A549 (cell line): Measurements from ENCODE around the gene CADM1. TPM values are rescaled to one million over a fixed set of nuclear protein-coding genes. Genes with fewer than 3 reads are reported as not detected.

ENCODE experiments used
- ATAC-seq, 2 experiments: fragments of 200-7000 bp in 1 of 2; fragments of >200 bp in 1 of 2; cut with Nextera tagmentation in 1 of 2; cut with Tn5 transposase in 1 of 2; 3 replicates each; pipeline versions ENCODE4 v1.8.0 to v1.9.1; 2018 to 2020; ENCODE audit warnings: mild to moderate bottlenecking in 1 of 2, moderate library complexity in 1 of 2
- CTCF ChIA-PET: fragments of 300-600 bp; sonication (Branson Sonifier 250); formaldehyde crosslinking; extraction: SDS; loops from one replicate; lab custom pipeline; 2021; ENCODE audit warnings: antibody characterized with exemption, inconsistent platforms; lab: Yijun Ruan, JAX
- POLR2A ChIA-PET: fragments of 350-600 bp; formaldehyde crosslinking; extraction: SDS; loops from one replicate; lab custom pipeline; 2021; ENCODE audit warnings: antibody characterized with exemption, inconsistent platforms; lab: Yijun Ruan, JAX
- DNase-seq, 2 experiments: peaks; one replicate each; pipeline versions ENCODE4 v3.0.0 to v3.0.0-alpha.2; 2011 to 2016; ENCODE audit warnings: low read depth in 1 of 2, low spot score in 1 of 2
- FAIRE-seq: peaks from 2 replicates; lab custom pipeline; 2011; peaks lifted over from hg19 to GRCh38; lab: Jason Lieb, UNC
- H3K27ac ChIP-seq, 2 experiments: fragments of >200 bp; sonication (Bioruptor Twin); formaldehyde crosslinking; 3 replicates each; pipeline ENCODE4 v1.5.1; 2016 to 2017
- H3K4me1 ChIP-seq: fragments of >200 bp; sonication (Bioruptor Twin); formaldehyde crosslinking; 3 replicates; pipeline ENCODE4 v1.6.1; 2016
- H3K4me2 ChIP-seq: fragments of >200 bp; sonication (Bioruptor Twin); formaldehyde crosslinking; 3 replicates; pipeline ENCODE4 v1.6.1; 2016
- H3K4me3 ChIP-seq: fragments of >200 bp; sonication (Bioruptor Twin); formaldehyde crosslinking; 3 replicates; pipeline ENCODE4 v1.5.1; 2016
- H3K9me3 ChIP-seq: fragments of >200 bp; sonication (Bioruptor Twin); formaldehyde crosslinking; 3 replicates; pipeline ENCODE4 v1.6.1; 2016
- CHD2 ChIP-seq: fragments of 150-350 bp; IDR thresholded peaks from 2 replicates; pipeline ENCODE4 v1.6.1; 2014; ENCODE audit warnings: low read length; ENCODE audit not compliant: partially characterized antibody
- ESRRA ChIP-seq: fragments of 150-350 bp; IDR thresholded peaks from 2 replicates; pipeline ENCODE4 v1.6.1; 2014; ENCODE audit warnings: mild to moderate bottlenecking, low read length, borderline replicate concordance
- FOSL2 ChIP-seq, 2 experiments: fragments of 450-650 bp in 1 of 2; fragments of >200 bp in 1 of 2; sonication (Bioruptor Twin) in 1 of 2; formaldehyde crosslinking; IDR thresholded peaks; 2 replicates each; pipeline versions ENCODE4 v1.5.0 to v1.6.1; 2016 to 2020; ENCODE audit warnings: mild to moderate bottlenecking in 1 of 2, moderate library complexity in 1 of 2
- GATA3 ChIP-seq: IDR thresholded peaks from 2 replicates; pipeline ENCODE4 v1.6.1; 2012; ENCODE audit warnings: borderline replicate concordance
- HOXB13 ChIP-seq: fragments of 250-450 bp; sonication (Bioruptor Pico); IDR thresholded peaks from 2 replicates; pipeline ENCODE4 v1.5.0; 2020; ENCODE audit warnings: low read depth, mild to moderate bottlenecking, moderate library complexity
- KDM5A ChIP-seq: fragments of 200-600 bp; sonication (generic); IDR thresholded peaks from 2 replicates; pipeline ENCODE4 v1.6.1; 2016; ENCODE audit warnings: antibody characterized with exemption, mild to moderate bottlenecking
- MYC ChIP-seq: IDR thresholded peaks from 2 replicates; pipeline ENCODE4 v1.6.1; 2012; ENCODE audit warnings: mild to moderate bottlenecking, inconsistent platforms, low read length, improper control_type of control experiment, borderline replicate concordance
- PHF8 ChIP-seq: fragments of 200-600 bp; sonication (generic); IDR thresholded peaks from 2 replicates; pipeline ENCODE4 v1.6.1; 2016; ENCODE audit warnings: low read depth, mild to moderate bottlenecking, antibody characterized with exemption, moderate library complexity, borderline replicate concordance
- ZFP36 ChIP-seq: fragments of 450-650 bp; IDR thresholded peaks from 2 replicates; pipeline ENCODE4 v1.6.1; 2014; ENCODE audit warnings: borderline replicate concordance; ENCODE audit not compliant: partially characterized antibody
- ZSCAN20 ChIP-seq: fragments of 250-450 bp; sonication (Bioruptor Pico); IDR thresholded peaks from 2 replicates; pipeline ENCODE4 v1.8.0; 2022; ENCODE audit warnings: mild to moderate bottlenecking, moderate library complexity
- WGBS: methylation state at CpG from one replicate; pipeline ENCODE4 v1.1.6; 2017; ENCODE audit errors: missing lambda C conversion rate; 5-methylcytosine and 5-hydroxymethylcytosine counted together
- polyA plus RNA-seq, 4 experiments: library from polyadenylated mRNA; depleted of rRNA in 3 of 4; stranded (reverse); fragments of >200 nt; fragmentation: RNase III in 1 of 4; extraction: RNeasy Plus Mini Kit Qiagen cat#74134 plus additional on column Dnase treatment in 1 of 4; gene quantifications; 2 replicates in 3 of 4; 3 replicates in 1 of 4; pipeline ENCODE4 v1.2.3, GENCODE V29; 2011 to 2017
- TF ChIP-seq, protein P1 (sequence below): fragments of 200-600 bp; sonication (generic); IDR thresholded peaks from 2 replicates; pipeline ENCODE4 v1.6.1; 2016; ENCODE audit warnings: antibody characterized with exemption, mild to moderate bottlenecking, moderate library complexity
- TF ChIP-seq, protein P2 (sequence below): fragments of 250-450 bp; sonication (Bioruptor Pico); IDR thresholded peaks from 2 replicates; pipeline ENCODE4 v1.5.0; 2021; ENCODE audit warnings: mild to moderate bottlenecking, moderate library complexity, borderline replicate concordance
- TF ChIP-seq, protein P3 (sequence below): IDR thresholded peaks from 2 replicates; pipeline ENCODE4 v1.6.1; 2012

CADM1 gene
- polyA plus RNA-seq, 2 of the 4 experiments (the other 2 are of a cell fraction), result 33.4 to 36.7 TPM

DNA sequence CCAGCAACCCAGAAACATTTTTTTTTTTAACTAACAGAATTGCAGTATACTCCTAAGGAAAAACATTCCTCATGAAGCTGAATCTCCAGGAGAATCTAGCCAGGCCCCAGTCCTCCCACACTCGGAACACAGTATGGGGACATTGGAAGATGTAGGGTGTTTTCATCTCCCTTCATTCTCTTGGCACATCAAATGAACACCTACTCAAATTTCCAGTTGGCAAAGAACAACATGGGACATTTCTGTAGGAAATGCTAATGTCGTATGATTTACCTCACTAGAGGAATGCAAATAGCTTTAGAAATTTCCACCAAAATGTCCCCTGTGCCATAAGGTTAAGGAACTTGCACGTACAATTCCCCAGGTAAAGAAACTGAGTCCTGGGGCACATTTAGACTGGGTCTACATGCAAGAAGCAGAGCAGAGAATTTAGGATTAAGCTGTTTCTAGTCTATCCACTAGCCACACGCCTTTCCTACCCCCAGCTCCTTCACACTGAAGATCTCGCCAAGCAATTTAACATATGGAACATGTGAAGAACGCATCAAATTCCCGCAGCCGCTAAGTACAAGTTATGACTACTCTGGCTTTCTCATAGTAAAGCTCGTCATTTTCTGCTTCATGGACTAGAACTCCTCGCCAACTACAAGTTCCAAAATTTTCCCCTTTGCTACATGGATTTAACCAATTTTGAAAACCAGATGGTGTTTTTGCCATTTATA lies 2.9 kb upstream of the CADM1 start (continued):
- TF ChIP-seq, protein P1, sequence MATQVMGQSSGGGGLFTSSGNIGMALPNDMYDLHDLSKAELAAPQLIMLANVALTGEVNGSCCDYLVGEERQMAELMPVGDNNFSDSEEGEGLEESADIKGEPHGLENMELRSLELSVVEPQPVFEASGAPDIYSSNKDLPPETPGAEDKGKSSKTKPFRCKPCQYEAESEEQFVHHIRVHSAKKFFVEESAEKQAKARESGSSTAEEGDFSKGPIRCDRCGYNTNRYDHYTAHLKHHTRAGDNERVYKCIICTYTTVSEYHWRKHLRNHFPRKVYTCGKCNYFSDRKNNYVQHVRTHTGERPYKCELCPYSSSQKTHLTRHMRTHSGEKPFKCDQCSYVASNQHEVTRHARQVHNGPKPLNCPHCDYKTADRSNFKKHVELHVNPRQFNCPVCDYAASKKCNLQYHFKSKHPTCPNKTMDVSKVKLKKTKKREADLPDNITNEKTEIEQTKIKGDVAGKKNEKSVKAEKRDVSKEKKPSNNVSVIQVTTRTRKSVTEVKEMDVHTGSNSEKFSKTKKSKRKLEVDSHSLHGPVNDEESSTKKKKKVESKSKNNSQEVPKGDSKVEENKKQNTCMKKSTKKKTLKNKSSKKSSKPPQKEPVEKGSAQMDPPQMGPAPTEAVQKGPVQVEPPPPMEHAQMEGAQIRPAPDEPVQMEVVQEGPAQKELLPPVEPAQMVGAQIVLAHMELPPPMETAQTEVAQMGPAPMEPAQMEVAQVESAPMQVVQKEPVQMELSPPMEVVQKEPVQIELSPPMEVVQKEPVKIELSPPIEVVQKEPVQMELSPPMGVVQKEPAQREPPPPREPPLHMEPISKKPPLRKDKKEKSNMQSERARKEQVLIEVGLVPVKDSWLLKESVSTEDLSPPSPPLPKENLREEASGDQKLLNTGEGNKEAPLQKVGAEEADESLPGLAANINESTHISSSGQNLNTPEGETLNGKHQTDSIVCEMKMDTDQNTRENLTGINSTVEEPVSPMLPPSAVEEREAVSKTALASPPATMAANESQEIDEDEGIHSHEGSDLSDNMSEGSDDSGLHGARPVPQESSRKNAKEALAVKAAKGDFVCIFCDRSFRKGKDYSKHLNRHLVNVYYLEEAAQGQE, result no peak
- TF ChIP-seq ZSCAN20 (CRISPR knock-in tag) (no peak), ESRRA (no peak), HOXB13 (CRISPR knock-in tag) (no peak), GATA3 (no peak), PHF8 (no peak), ZFP36 (no peak)
- TF ChIP-seq, protein P2, sequence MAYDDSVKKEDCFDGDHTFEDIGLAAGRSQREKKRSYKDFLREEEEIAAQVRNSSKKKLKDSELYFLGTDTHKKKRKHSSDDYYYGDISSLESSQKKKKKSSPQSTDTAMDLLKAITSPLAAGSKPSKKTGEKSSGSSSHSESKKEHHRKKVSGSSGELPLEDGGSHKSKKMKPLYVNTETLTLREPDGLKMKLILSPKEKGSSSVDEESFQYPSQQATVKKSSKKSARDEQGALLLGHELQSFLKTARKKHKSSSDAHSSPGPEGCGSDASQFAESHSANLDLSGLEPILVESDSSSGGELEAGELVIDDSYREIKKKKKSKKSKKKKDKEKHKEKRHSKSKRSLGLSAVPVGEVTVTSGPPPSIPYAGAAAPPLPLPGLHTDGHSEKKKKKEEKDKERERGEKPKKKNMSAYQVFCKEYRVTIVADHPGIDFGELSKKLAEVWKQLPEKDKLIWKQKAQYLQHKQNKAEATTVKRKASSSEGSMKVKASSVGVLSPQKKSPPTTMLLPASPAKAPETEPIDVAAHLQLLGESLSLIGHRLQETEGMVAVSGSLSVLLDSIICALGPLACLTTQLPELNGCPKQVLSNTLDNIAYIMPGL, result no peak
- TF ChIP-seq, all 56 proteins: peak for 0

DNA sequence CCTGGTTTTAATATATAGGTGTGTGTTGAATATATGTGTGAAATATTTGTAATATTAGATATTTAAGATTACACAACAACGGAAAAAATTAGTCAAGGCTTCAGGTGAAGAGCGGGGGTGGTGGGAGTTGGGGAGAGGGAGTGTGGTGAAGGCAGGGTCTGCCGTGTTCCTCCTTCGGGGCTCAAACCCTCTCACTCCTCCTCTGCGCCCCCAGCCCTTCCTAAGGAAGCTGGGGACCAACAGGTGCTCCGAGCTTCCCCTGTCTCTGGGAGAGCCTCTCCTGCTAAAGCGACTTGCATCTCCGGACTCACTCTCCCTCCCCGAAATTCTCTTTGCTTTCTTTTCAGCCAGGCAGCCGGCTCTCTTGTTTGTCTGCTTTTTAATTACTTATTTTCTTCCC lies 960 bp upstream of the CADM1 start:
- peak overlapping the region; percentile 88 for H3K4me2 ChIP-seq
- H3K4me3 ChIP-seq, result peak overlapping the region; percentile 92
- CTCF ChIA-PET, result interaction anchor here (0.6 to 2.0 kb wide), 9 partner anchors 10 to 299 kb away, joined by 3 to 14 read pairs (median 3); no protein-coding TSS in a partner anchor
- H3K4me1 ChIP-seq, result peaks cover 12% of the 10 kb centered on the region; the same call in 2 of the 3 replicates
- FAIRE-seq (no peak), ATAC-seq (no peak)
- TF ChIP-seq, protein P2, result no peak
- TF ChIP-seq KDM5A (no peak), CHD2 (no peak)
- TF ChIP-seq, all 56 proteins: peak for 0
- WGBS, result 3% methylated on average over 10 of the region's 10 CpGs
- Histone ChIP-seq H3K27ac (peak overlapping the region; percentile 78 to 89), H3K9me3 (no peaks in the 10 kb centered on the region)
- POLR2A ChIA-PET, result interaction anchor here (1.1 kb wide), 1 partner anchor 16 kb away, joined by 10 read pairs; no protein-coding TSS in a partner anchor
- peak in 1 of 2 experiments; percentile 7 for DNase-seq

DNA sequence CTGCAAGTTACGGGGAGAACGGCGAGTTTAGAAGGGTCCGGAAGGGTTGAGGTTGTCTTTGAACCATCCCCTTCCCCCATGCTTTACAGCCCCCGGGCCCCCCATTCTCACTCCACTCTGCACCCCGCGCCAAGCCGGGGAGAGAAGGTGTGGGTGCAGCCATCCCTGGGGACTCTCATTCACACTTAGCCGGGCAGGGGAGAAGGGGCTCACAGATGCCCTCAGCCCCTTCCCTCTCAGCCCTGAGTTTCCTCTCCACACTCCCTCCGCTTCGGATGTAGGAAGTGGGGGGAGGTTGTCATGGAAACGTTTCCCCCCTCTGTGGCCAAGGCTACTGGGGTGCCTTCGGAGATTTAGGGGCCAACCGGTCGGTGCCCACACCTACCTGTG lies 334 bp downstream of the CADM1 start:
- peak overlapping the region; percentile 92 for H3K4me3 ChIP-seq
- TF ChIP-seq MYC (peak; percentile 3; the same call in 1 of the 2 replicates), FOSL2 (IDR thresholded peaks at IDR 0.05) (no peak), FOSL2 (CRISPR knock-in tag; IDR thresholded peaks at IDR 0.05) (no peak)
- TF ChIP-seq, protein P3, sequence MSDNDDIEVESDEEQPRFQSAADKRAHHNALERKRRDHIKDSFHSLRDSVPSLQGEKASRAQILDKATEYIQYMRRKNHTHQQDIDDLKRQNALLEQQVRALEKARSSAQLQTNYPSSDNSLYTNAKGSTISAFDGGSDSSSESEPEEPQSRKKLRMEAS, result no peak
- TF ChIP-seq, all 56 proteins: peak for 1
- Histone ChIP-seq H3K27ac (peak overlapping the region; percentile 86 to 95), H3K4me1 (peaks cover 18% of the 10 kb centered on the region; the same call in 2 of the 3 replicates), H3K9me3 (no peaks in the 10 kb centered on the region), H3K4me2 (peak overlapping the region; percentile 94)
- WGBS, result 0% methylated on average over 4 of the region's 15 CpGs
- ChIA-PET POLR2A (interaction anchor here (0.6 to 1.1 kb wide), 3 partner anchors 15 to 1629 kb away, joined by 3 to 10 read pairs (median 3); partner anchors contain the start of gene USP28), CTCF (interaction anchor here (0.8 to 2.0 kb wide), 8 partner anchors 11 to 179 kb away, joined by 3 to 14 read pairs (median 4); no protein-coding TSS in a partner anchor)
- DNase-seq (peak in 1 of 2 experiments; percentile 28), FAIRE-seq (no peak), ATAC-seq (peak; percentile 38 to 47)
